RWPE2 (cell line): Measurements from ENCODE around the gene LRBA.
A peak's percentile ranks its signal among the peaks of the same experiment; 100 is the strongest.
"Not testable (repeated sequence)": the region's sequence is repeated elsewhere in the genome, so short reads cannot be mapped to it uniquely, and the experiment has no call there.

Source experiments
- ATAC-seq: fragments of 200-7000 bp; cut with Tn5 transposase; 3 replicates; pipeline ENCODE4 v1.9.1; 2021; ENCODE audit warnings: low read depth
- DNase-seq: peaks from one replicate; pipeline ENCODE4 v3.0.0-alpha.2; 2020; ENCODE audit warnings: low spot score
- H3K27ac ChIP-seq: fragments of 450-650 bp; 2 replicates; pipeline ENCODE4 v1.5.1; 2017; ENCODE audit warnings: mild to moderate bottlenecking; ENCODE audit not compliant: poor library complexity, severe bottlenecking
- H3K27me3 ChIP-seq: fragments of 250-450 bp; sonication (Bioruptor Pico); 2 replicates; pipeline ENCODE4 v1.5.1; 2021; ENCODE audit warnings: mild to moderate bottlenecking, moderate library complexity; ENCODE audit not compliant: insufficient read depth, poor library complexity, severe bottlenecking
- H3K36me3 ChIP-seq: fragments of 250-450 bp; sonication (Bioruptor Pico); 2 replicates; pipeline ENCODE4 v1.5.1; 2020; ENCODE audit warnings: low read depth, mild to moderate bottlenecking, moderate library complexity
- H3K4me1 ChIP-seq: fragments of 250-450 bp; sonication (Bioruptor Pico); 2 replicates; pipeline ENCODE4 v1.5.1; 2021; ENCODE audit warnings: mild to moderate bottlenecking, moderate library complexity; ENCODE audit not compliant: insufficient read depth, poor library complexity, severe bottlenecking
- H3K4me3 ChIP-seq: fragments of 250-450 bp; sonication (Bioruptor Pico); 2 replicates; pipeline ENCODE4 v1.5.1; 2021; ENCODE audit warnings: mild to moderate bottlenecking, moderate library complexity; ENCODE audit not compliant: severe bottlenecking
- H3K9me3 ChIP-seq: fragments of 250-450 bp; sonication (Bioruptor Pico); 2 replicates; pipeline ENCODE4 v1.5.1; 2021; ENCODE audit warnings: mild to moderate bottlenecking, moderate library complexity; ENCODE audit not compliant: severe bottlenecking
- CTCF ChIP-seq: fragments of 450-650 bp; IDR thresholded peaks from one replicate; pipeline ENCODE4 v1.5.1; 2017; ENCODE audit warnings: mild to moderate bottlenecking, moderate library complexity; ENCODE audit not compliant: poor library complexity, severe bottlenecking

The LRBA gene

GRCh38 chr4:151014521-151015458 is at the start of gene LRBA:
Gene LRBA (minus strand): TSS chr4:151015284. CDS start chr4:151014642, 642 bp downstream.
- no peak for TF ChIP-seq CTCF
- peak within 1 kb of the TSS; percentile 90 for H3K27ac ChIP-seq
- DNase-seq, result peak; percentile 90

GRCh38 chr4:151063143-151063542 is 48.1 kb upstream of the LRBA start:
- H3K27me3 ChIP-seq, H3K27ac ChIP-seq, H3K36me3 ChIP-seq, H3K4me1 ChIP-seq, H3K4me3 ChIP-seq, DNase-seq, ATAC-seq, H3K9me3 ChIP-seq: not testable (repeated sequence)

More at GRCh38 chr4:151014521-151015458, at the start of gene LRBA:
- H3K27me3 ChIP-seq, result no peaks in the 10 kb centered on the region
- H3K9me3 ChIP-seq, result no peaks in the 10 kb centered on the region
- peak; percentile 76 for ATAC-seq
- H3K4me3 ChIP-seq, result peak within 1 kb of the TSS; percentile 76
- peaks cover 3% of the 10 kb centered on the region for H3K4me1 ChIP-seq
- H3K36me3 ChIP-seq, result peaks cover 19% of the 10 kb centered on the region; the same call in 1 of the 2 replicates

- DNase-seq (no peak), ATAC-seq (no peak)
- Histone ChIP-seq H3K4me3 (no peak overlapping the region), H3K36me3 (no peaks in the 10 kb centered on the region), H3K4me1 (no peaks in the 10 kb centered on the region), H3K27me3 (no peaks in the 10 kb centered on the region), H3K9me3 (no peaks in the 10 kb centered on the region), H3K27ac (no peak overlapping the region)
- no peak for TF ChIP-seq CTCF
Observed at GRCh38 chr4:151055539-151055938, 40.5 kb upstream of the LRBA start.

GRCh38 chr4:151052785-151053184 is 37.7 kb upstream of the LRBA start:
- no peak for TF ChIP-seq CTCF
- no peaks in the 10 kb centered on the region for H3K27me3 ChIP-seq
- H3K36me3 ChIP-seq, result no peaks in the 10 kb centered on the region
- no peaks in the 10 kb centered on the region for H3K9me3 ChIP-seq
- H3K27ac ChIP-seq, result no peak overlapping the region
- ATAC-seq (no peak), DNase-seq (no peak)
- H3K4me3 ChIP-seq, result no peak overlapping the region
- H3K4me1 ChIP-seq, result no peaks in the 10 kb centered on the region

GRCh38 chr4:151049430-151049884 is 34.4 kb upstream of the LRBA start:
- ATAC-seq (no peak), DNase-seq (no peak)
- Histone ChIP-seq H3K4me1 (no peaks in the 10 kb centered on the region), H3K4me3 (no peak overlapping the region), H3K27ac (no peak overlapping the region), H3K9me3 (no peaks in the 10 kb centered on the region), H3K27me3 (no peaks in the 10 kb centered on the region), H3K36me3 (no peaks in the 10 kb centered on the region)
- TF ChIP-seq CTCF, result no peak
